ENCODE results near the gene MYH2.
"Not testable (repeated sequence)": the region's sequence is repeated elsewhere in the genome, so short reads cannot be mapped to it uniquely, and the experiment has no call there.

The MYH2 gene

GRCh38 chr17:10549096-10549842 lies at the start of gene MYH2:
TSS of gene MYH2 (minus strand) at chr17:10549658. CDS start at chr17:10547920, 1,738 bp downstream.
- DNase-seq: no peak

GRCh38 chr17:10598621-10599020 lies 49.2 kb upstream of the MYH2 start:
- DNase-seq: no peak

GRCh38 chr17:10589553-10590145 lies 40.2 kb upstream of the MYH2 start:
- DNase-seq: no peak

DNA sequence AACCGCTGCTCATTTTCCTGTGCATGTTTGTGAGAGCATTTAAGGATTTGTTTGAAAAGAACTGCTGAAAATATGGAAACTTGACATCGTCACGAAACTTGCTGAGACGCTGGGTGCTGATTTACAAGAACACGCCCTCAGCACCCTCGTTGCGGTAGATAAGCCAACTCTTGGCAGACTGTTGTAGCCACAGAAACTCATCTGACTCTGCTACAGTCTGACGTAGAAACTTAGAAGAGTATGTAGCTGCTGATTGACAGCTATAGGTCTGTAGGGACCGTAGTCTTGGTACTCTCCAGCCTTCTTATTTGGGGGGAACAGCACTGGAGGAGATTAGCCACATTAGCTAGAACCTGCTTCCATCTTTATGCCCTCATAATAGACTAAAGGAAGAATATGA lies 36.1 kb upstream of the MYH2 start:
- DNase-seq: no peak

- no peak for DNase-seq
These were observed 34.4 kb upstream of the MYH2 start for GRCh38 chr17:10583834-10584233.

GRCh38 chr17:10579270-10579669 lies 29.8 kb upstream of the MYH2 start:
- no peak for DNase-seq

DNA sequence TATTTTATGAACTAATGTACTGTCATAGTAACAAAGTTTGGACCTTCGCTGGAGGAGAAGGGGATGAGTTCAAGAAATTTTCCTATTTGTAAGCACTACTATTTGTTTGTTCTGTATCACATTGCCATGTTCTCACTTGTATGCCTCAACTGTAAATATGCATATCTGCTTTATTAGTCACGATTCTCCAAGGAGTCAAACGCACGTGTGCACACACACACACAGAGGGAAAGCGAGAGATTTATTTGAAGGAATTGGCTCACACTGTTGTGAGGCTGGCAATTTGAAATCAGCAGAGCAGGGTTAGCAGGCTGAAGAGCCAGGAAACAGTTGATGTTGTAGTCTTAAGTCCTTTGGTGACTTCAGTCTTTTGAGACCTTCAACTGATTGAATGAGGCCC lies 24.9 kb upstream of the MYH2 start:
- DNase-seq: no peak

DNA sequence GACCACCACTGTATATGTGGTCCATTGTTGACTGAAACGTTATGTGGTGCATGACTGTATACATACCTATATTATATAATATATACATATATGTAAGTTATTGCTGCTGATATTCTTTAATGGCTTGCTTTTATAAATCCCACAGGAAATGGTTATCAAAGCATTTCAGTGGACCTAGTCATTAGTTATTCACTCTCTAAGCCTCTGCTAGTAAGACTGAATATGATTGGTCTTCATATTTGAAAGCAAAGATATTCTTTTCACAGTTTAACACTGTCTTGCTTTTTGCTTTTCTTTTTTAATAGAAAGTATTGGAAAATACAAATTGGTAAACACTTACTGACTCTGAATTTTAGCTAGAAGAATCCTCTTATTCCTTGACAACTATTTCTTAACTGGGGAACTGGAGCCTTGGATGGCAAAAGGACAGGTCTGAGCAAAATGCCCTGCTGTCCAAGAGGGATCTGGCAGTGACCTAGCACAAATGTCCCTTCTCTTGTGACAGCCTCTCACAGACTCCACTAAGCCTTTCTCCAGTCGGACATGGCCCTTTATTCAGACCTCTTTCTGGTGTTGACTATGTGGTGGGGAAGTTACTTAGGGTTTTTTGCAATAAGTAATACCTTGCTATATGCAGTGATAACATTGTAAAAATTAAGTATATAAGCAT lies 14.7 kb upstream of the MYH2 start:
- DNase-seq: no peak

DNA sequence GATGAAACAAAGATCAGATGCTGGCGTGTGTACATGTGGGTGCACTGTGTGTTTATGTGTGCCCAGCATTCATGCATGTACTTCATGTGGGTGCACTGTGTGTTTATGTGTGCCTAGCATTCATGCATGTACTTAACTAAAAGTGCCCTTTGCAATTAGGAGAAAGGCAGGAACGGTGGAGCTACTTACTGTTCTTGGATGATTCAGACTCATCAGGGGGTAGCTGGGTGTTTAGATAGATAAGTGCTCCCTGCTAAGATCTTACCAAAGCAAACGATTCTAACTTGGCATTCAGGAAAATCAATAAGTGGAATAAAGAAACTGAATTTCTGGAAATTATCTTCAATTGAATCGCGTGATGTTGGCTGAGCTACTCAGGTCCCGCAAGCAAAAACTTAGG lies 8.6 kb upstream of the MYH2 start:
- DNase-seq: no peak

GRCh38 chr17:10557422-10557821 lies 8.0 kb upstream of the MYH2 start:
- no peak for DNase-seq

- no peak for DNase-seq
These were observed 7.0 kb upstream of the MYH2 start for GRCh38 chr17:10556301-10557005.

GRCh38 chr17:10550014-10550413 lies 556 bp upstream of the MYH2 start:
- no peak for DNase-seq

DNA sequence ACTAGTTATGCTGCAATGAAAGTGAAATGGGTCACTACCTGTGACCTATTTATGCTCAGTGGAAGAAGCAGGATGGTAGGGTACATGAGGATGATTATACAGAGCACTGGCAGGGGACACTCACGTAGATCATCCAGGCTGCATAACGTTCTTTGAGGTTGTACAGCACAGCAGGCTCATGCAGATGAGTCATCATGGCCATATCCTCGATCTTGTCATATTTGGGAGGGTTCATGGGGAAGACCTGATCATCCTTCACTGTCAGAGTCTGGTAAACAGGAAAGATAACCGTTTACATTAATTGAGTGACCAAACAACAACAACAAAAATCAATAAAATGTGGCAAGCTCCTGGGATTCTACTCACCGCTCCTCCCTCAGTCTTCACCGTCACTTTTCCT lies 2.1 kb downstream of the MYH2 start:
- no peak for DNase-seq

DNA sequence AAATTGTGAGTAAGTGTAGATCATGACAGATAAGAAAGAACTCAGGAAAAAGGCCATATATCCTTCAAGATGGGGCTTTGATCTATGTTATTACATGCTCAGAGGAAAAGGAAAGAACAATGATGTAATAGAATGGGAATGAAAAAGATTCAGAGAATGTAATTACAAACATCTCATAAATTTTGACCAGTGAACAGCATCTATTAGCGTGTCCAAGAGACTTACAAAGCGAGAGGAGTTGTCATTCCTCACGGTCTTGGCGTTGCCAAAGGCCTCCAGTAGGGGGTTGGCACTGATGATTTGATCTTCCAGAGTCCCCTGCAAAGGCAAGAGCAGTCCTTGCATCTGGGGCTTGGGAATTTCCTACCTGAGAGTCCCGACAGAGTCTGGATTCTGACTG lies 6.0 kb downstream of the MYH2 start:
- DNase-seq: not testable (repeated sequence)

DNA sequence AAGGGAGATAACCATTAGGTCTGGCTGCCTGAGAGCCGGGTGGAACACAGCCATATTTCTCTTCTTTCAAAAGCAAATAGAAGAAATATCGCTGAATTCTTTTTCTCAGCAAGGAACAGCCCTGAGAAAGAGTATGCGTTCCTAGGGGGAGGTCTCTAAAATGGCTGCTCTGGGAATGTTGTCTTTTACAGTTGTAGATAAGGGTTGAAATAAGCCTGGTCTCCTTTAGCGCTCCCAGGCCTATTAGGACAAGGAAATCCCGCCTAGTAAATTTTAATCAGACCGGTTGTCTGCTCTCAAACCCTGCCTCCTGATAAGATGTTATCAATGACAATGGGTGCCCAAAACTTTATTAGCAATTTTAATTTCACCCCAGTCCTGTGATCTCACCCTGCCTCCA lies 8.3 kb downstream of the MYH2 start:
- not testable (repeated sequence) for DNase-seq

GRCh38 chr17:10532026-10532425 lies 17.4 kb downstream of the MYH2 start:
- DNase-seq: no peak

DNA sequence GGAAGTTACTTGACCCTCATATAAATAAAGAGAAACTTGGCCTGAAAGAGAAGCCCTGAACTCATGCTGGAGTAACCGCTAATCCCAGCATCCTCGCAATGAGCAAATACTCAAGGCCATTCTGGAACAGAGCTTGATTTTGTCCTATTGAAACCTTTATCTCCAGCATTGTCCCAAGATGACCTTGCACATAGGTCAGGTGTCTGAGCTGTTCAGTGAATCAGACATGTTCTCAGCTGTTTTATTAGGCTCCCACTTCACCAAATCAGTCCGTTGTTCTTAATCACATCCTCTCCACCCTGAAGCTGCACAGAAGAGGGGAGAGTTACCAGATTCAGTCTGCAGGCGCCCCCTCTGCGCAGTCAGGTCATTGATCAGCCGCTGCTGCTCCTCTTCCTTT lies 22.0 kb downstream of the MYH2 start:
- no peak for DNase-seq

DNA sequence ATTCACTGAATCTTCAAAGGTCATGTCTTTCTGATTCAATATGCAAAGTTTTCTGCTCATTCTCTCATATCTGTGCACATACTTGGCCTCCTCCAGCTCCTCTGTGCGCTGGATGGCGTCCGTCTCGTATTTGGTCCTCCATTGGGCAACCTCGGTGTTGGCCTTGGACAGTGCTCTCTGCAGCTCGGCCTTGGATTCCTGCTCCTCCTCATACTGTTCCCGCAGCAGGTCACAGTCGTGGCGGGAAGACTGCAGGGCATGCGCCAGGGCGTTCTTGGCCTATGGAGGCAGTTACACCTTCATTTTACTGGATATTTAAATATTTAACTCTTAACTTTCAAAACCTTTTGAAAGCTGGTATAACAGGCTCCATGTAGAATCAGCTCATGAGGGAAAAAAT lies 22.9 kb downstream of the MYH2 start:
- DNase-seq: no peak

DNA sequence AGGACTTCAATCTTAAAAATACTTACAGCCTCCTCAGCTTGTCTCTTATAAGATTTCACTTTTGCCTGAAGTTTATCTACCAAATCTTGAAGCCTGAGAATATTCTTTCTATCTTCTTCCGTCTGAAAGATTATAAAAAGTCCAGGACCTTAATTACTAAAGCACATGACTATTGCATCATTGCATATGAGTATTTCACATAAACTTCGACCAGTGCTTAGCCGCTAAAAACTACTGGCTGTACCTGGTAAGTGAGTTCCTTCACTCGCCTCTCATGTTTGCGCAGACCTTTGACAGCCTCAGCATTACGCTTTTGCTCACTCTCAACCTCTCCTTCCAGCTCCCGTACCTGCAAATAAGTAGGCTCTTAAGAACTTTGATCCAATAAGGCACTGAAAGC lies 26.4 kb downstream of the MYH2 start:
- no peak for DNase-seq

GRCh38 chr17:10521949-10522348 lies 27.5 kb downstream of the MYH2 start:
- no peak for DNase-seq

DNA sequence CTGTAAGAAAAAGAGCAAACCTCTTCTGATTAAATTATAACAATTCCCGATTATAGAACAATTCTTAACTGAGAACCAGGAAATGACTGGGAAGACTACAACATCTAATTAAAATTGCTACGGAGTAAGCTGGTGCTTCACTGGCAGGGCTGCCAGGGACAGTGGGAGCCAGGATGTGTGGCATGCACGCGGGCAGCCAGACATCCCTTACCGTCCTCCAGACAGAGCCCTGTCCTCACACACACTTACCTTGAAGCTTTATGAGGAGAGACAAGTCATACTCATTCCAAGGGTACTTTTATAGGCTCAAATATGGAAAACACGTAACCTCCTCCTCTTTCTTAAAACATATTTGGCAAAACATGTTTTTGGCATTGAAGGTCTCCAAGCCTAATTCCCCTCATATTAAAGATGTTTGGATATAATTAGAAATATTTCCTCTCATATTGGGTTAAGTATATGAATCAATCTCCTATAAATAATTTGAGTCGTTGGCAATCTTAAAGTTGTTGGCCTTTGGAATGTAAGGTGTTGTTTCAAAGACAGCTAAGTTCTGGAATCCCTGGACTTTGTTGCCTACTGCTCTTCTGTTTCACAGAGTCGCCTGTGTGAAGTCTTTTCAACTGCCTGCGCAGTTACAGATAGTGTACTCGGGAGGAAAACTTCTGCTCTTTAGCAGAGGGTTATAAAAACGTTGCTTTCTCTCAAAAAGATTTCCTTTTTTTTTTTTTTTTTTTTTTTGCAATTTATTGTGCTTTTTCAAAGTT lies 31.0 kb downstream of the MYH2 start, which contains the start of gene MYH1:
Gene MYH1 (minus strand): TSS at position 272 of the 767 bp plus-strand sequence. CDS start 1,900 bp downstream, outside the sequence.
- no peak for DNase-seq

DNA sequence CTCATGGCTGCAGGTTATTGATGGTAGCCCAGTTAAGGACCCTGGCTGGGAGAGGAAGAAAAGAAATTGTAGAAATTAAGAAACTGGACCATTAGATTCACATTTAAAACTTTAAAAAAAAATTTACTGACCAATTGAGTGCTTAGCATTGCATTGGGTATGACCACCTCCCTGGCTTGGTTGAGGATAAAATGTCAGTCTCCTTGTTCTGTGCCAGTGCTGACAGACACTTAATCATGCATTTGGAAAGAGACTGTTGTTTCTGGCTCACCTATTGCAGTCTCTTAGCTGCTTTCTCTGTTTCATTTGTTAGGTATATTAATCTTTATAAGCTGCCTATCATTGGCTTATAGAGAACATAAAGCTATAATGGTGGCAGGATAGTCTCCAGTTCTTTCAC lies 32.8 kb downstream of the MYH2 start:
- DNase-seq: no peak

GRCh38 chr17:10516065-10516464 lies 33.4 kb downstream of the MYH2 start:
- no peak for DNase-seq
